ENCODE results near the gene LACTBL1. TPM values are rescaled to one million over a fixed set of nuclear protein-coding genes. Genes with fewer than 3 reads are reported as not detected.

Gene LACTBL1
- total RNA-seq, 2 experiments from 2014 or later = not detected

GRCh38 chr1:22975694-22976093 is 3.0 kb upstream of the LACTBL1 start:
- intact Hi-C loops (cut with micrococcal nuclease) = loop anchor here (1.0 kb wide), 1 partner anchor 128 kb away; no protein-coding TSS in a partner anchor
- peaks cover 25% of the 10 kb centered on the region for H3K27me3 Mint-ChIP-seq
- POLR2A ChIA-PET = no interaction called here

DNA sequence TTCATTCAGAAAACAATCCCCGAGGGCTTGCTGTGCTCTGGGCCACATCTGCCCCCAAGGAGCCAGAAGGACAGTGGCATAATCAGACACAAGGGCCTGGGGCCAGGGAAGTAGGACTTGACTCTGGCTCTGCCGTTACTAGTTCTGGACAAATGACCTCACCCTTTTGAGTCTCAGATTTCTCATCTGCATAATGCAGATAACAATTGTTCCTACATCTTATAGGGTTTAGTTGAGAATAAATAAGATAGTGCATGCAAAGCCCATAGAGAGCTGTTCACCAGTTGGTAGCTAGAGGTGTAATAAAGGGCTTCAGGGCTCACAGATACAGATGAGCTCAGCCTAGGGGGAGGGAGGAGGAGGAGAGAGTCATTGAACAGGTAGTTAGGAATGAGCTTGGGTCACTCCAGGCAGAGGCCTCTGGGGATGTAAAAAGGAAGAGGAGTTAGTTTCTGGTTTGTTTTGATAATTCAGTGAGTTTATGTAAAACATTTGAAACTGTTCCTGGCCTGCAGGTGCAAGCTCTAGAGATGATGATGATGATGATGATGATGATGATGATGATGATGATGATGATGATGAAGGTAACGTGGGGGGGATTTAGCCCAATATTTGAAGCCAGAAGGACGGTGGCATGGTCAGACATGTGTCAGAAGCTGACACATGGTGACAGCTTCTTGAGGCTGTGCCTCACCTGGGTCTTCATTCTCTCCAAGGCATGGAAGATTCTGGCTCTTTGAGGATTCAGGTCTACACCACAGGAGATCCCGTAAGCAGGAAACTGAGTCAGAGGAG is 858 bp downstream of the LACTBL1 start:
- intact Hi-C loops (cut with micrococcal nuclease) = no loop called here

More at GRCh38 chr1:22975694-22976093, 3.0 kb upstream of the LACTBL1 start:
- no peak for DNase-seq
- CTCF ChIA-PET = interaction anchor here (1.9 to 2.0 kb wide), 2 partner anchors 11 to 209 kb away, joined by 6 to 7 read pairs; no protein-coding TSS in a partner anchor
- H3K36me3 Mint-ChIP-seq = no peaks in the 10 kb centered on the region
- H3K9me3 Mint-ChIP-seq = no peaks in the 10 kb centered on the region
- H3K27ac Mint-ChIP-seq = no peak overlapping the region
- no peaks in the 10 kb centered on the region for H3K4me1 Mint-ChIP-seq (ENCODE audit: low read depth)
- no peak overlapping the region for H3K4me3 Mint-ChIP-seq

DNA sequence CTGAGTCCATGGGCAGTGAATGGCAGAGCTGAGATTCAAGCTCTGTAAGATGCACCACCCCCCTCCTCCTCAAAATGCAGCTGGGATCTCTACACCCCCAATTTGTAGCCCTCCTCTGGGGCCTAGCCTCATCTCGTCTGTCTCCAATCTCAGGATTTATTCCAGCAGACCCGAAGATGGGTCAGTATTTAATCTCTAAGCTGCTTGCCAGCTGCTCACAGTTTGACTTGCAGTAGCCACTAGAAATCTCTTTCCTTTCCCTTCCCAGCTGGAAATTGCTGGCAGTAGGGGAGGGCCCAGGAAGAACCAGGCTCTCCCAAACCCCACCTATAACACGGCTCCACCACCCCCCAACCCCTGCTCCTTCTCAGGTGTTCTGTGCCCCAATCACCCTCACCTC is 1.5 kb downstream of the LACTBL1 start:
- Mint-ChIP-seq H3K27me3 (peaks cover 39% of the 10 kb centered on the region), H3K27ac (no peak overlapping the region), H3K9me3 (peaks cover 7% of the 10 kb centered on the region), H3K4me1 (ENCODE audit: low read depth) (no peaks in the 10 kb centered on the region), H3K4me3 (no peak overlapping the region), H3K36me3 (peaks cover 6% of the 10 kb centered on the region)
- CTCF ChIA-PET = interaction anchor here (1.0 to 2.3 kb wide), 2 partner anchors 9 to 213 kb away, joined by 3 to 11 read pairs; no protein-coding TSS in a partner anchor
- POLR2A ChIA-PET = no interaction called here
- no peak for DNase-seq
- intact Hi-C loops (cut with micrococcal nuclease) = no loop called here

More for the DNA sequence above, 858 bp downstream of the LACTBL1 start:
- POLR2A ChIA-PET = no interaction called here
- Mint-ChIP-seq H3K36me3 (no peaks in the 10 kb centered on the region), H3K27me3 (peaks cover 38% of the 10 kb centered on the region), H3K27ac (no peak overlapping the region), H3K4me1 (ENCODE audit: low read depth) (no peaks in the 10 kb centered on the region), H3K4me3 (no peak overlapping the region), H3K9me3 (peaks cover under 1% of the 10 kb centered on the region)
- DNase-seq = no peak
- CTCF ChIA-PET = interaction anchor here (1.0 to 2.3 kb wide), 3 partner anchors 8 to 212 kb away, joined by 3 to 11 read pairs (median 5); no protein-coding TSS in a partner anchor

DNA sequence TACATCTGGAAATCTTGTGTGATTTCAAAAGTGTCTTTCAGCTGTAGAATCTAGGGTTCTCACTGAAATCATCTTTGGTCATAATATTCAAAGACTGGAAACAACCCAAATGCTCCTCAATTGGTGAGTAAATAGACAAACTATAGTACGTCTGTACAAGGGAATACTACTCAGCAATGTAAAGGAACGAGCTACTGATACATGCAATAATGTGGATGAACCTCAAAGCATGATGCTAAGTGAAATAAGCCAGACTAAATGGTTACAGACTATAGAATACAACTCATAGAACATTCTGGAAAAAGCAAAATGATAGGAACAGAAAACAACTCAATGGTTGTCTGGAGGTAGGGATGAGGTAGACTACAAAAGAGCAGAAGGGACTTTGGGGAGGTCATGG is 2.6 kb downstream of the LACTBL1 start:
- POLR2A ChIA-PET = no interaction called here
- intact Hi-C loops (cut with micrococcal nuclease) = no loop called here
- CTCF ChIA-PET = interaction anchor here (2.3 kb wide), 1 partner anchor 214 kb away, joined by 11 read pairs; no protein-coding TSS in a partner anchor
- Mint-ChIP-seq H3K27ac (no peak overlapping the region), H3K4me3 (no peak overlapping the region), H3K36me3 (peaks cover 6% of the 10 kb centered on the region), H3K9me3 (peaks cover 13% of the 10 kb centered on the region), H3K4me1 (ENCODE audit: low read depth) (no peaks in the 10 kb centered on the region), H3K27me3 (peaks cover 36% of the 10 kb centered on the region)
- no peak for DNase-seq

GRCh38 chr1:22969304-22969709 is 3.4 kb downstream of the LACTBL1 start:
- Mint-ChIP-seq H3K4me1 (ENCODE audit: low read depth) (no peaks in the 10 kb centered on the region), H3K27me3 (peaks cover 34% of the 10 kb centered on the region), H3K4me3 (no peak overlapping the region), H3K27ac (no peak overlapping the region), H3K36me3 (peaks cover 6% of the 10 kb centered on the region), H3K9me3 (peaks cover 13% of the 10 kb centered on the region)
- POLR2A ChIA-PET = no interaction called here
- no peak for DNase-seq
- CTCF ChIA-PET = no interaction called here
- intact Hi-C loops (cut with micrococcal nuclease) = no loop called here

- Mint-ChIP-seq H3K9me3 (peaks cover 13% of the 10 kb centered on the region), H3K27ac (no peak overlapping the region), H3K36me3 (peaks cover 6% of the 10 kb centered on the region), H3K27me3 (peaks cover 29% of the 10 kb centered on the region), H3K4me3 (no peak overlapping the region), H3K4me1 (ENCODE audit: low read depth) (no peaks in the 10 kb centered on the region)
- ChIA-PET CTCF (no interaction called here), POLR2A (interaction anchor here (0.6 kb wide), 1 partner anchor 1561 kb away, joined by 4 read pairs; no protein-coding TSS in a partner anchor)
- no peak for DNase-seq
- intact Hi-C loops (cut with micrococcal nuclease) = no loop called here
Measured at GRCh38 chr1:22967833-22968232, 4.8 kb downstream of the LACTBL1 start.

DNA sequence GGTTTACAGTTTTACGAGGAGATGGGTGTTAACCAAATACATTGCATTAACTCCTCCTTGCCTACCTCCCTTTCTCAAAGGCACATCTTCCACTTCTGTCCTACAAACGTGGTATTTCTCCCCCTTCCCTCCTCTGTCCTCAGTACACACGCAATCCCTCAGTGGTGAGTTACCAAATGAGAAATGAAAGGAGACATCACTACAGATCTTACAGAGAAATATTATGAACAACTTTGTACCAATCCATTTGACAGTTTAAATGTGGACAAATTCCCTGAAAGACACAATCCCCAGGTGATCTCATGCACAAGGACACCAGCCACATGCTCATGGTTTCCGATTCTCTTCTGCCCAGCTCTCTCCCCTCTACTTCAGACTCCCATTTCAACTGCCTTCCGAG is 6.4 kb downstream of the LACTBL1 start:
- intact Hi-C loops (cut with micrococcal nuclease) = no loop called here
- Mint-ChIP-seq H3K27ac (no peak overlapping the region), H3K27me3 (peaks cover 20% of the 10 kb centered on the region), H3K9me3 (peaks cover 13% of the 10 kb centered on the region), H3K4me3 (no peak overlapping the region), H3K36me3 (peaks cover 6% of the 10 kb centered on the region), H3K4me1 (ENCODE audit: low read depth) (no peaks in the 10 kb centered on the region)
- CTCF ChIA-PET = interaction anchor here (0.7 to 3.4 kb wide), 2 partner anchors 262 to 499 kb away, joined by 3 to 36 read pairs; no protein-coding TSS in a partner anchor
- DNase-seq = no peak
- POLR2A ChIA-PET = no interaction called here

DNA sequence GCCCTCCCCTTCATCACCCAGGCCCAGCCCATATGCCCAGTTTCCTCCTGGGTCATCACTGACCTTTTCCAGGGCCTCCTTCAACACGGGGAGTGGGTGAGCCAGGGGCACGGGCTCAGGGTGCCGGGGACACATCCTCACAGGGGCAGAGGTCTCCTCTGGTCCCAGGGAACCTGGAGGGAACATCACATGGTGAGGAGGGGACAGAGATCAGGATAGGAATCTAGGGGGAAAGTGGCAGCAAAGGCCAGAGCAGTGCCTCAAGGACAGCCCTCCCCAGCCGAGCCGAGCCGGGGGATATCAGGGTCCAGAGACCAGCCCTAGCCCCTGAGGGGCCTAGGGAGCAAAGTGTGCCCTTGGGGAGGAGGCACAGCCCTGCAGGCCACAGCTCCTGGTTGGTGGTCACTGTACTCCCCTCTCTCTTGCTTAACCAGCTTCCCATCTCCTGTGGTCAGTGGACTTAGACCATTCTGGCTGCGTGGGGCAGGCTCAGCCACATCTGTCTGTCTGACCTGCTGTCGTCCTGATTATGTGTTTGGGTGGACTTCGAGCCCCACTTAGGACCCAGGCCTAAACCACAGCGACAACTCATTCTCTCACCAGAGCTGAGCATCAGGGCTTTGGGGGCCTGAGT is 9.5 kb downstream of the LACTBL1 start:
- Mint-ChIP-seq H3K36me3 (peaks cover 6% of the 10 kb centered on the region), H3K4me3 (no peak overlapping the region), H3K9me3 (peaks cover 13% of the 10 kb centered on the region), H3K27ac (no peak overlapping the region), H3K4me1 (ENCODE audit: low read depth) (no peaks in the 10 kb centered on the region), H3K27me3 (peaks cover 6% of the 10 kb centered on the region)
- intact Hi-C loops (cut with micrococcal nuclease) = no loop called here
- no peak for DNase-seq
- ChIA-PET CTCF (interaction anchor here (0.7 to 3.4 kb wide), 5 partner anchors 19 to 289 kb away, joined by 3 to 36 read pairs (median 4); no protein-coding TSS in a partner anchor), POLR2A (no interaction called here)

DNA sequence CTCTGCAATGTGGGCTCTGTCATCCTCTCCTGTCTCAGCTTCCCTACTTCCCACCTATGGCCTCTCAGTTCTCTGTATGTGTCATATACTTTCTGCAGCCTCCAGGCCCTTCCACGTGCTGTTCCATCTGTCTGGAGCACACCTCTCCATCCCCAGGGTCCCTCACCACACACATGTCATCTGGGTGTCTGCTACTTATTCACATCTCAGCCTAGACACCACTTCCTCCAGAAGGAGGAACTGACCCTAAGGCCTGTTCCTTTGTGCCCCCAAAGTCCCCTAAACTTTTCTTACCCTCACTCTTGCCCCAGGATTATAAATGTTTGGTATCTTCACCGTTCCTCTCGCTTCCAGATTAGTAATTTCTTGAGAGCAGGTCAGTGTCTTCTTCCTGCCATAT is 10.1 kb downstream of the LACTBL1 start:
- H3K4me3 Mint-ChIP-seq = no peak overlapping the region
- peaks cover 6% of the 10 kb centered on the region for H3K36me3 Mint-ChIP-seq
- peaks cover 6% of the 10 kb centered on the region for H3K27me3 Mint-ChIP-seq
- DNase-seq = no peak
- intact Hi-C loops (cut with micrococcal nuclease) = no loop called here
- CTCF ChIA-PET = interaction anchor here (3.4 kb wide), 1 partner anchor 259 kb away, joined by 36 read pairs; no protein-coding TSS in a partner anchor
- POLR2A ChIA-PET = no interaction called here
- H3K9me3 Mint-ChIP-seq = peaks cover 13% of the 10 kb centered on the region
- no peak overlapping the region for H3K27ac Mint-ChIP-seq
- no peaks in the 10 kb centered on the region for H3K4me1 Mint-ChIP-seq (ENCODE audit: low read depth)

DNA sequence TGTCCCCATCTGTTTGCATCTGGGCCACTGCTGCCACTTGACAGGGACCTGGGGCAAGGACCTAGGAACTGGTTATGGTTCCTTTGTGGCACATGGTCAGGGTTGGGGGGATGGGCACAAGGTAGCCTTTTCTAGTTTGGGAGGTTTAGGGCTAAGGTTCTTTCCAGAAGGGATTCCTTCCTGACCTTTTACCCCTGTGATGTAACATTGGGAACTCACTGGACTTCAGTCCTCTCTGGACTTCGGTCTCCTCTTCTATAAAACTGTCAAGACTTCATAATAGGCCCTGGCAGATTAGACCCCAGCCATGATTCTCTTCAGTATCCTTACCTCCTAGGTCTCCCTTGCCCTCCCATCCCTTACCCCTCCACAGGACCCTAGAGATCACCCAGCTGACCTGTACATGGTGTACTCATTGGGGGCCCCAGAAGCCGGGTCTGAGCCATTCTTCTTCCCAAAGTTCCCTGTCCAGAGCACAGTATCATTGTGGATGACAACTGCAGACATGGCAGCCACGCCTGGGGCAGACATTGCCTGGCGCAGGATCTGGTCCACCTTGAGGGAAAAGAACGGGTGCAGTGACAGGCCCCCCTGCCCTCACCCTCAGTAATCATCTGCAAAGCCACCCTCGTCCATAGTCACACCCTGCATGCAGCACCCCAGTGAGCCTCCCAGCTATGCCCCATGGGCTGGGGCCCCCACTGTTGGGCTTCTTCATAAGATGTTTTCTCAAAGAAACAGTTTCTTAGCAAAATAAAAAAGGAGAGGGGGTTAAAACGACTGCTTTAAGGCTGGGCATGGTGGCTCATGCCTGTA is 12.9 kb downstream of the LACTBL1 start:
- Mint-ChIP-seq H3K4me3 (no peak overlapping the region), H3K36me3 (no peaks in the 10 kb centered on the region), H3K9me3 (no peaks in the 10 kb centered on the region), H3K4me1 (ENCODE audit: low read depth) (no peaks in the 10 kb centered on the region), H3K27me3 (peaks cover 4% of the 10 kb centered on the region), H3K27ac (no peak overlapping the region)
- DNase-seq = no peak
- POLR2A ChIA-PET = no interaction called here
- CTCF ChIA-PET = interaction anchor here (0.8 kb wide), 1 partner anchor 255 kb away, joined by 3 read pairs; no protein-coding TSS in a partner anchor
- intact Hi-C loops (cut with micrococcal nuclease) = no loop called here

DNA sequence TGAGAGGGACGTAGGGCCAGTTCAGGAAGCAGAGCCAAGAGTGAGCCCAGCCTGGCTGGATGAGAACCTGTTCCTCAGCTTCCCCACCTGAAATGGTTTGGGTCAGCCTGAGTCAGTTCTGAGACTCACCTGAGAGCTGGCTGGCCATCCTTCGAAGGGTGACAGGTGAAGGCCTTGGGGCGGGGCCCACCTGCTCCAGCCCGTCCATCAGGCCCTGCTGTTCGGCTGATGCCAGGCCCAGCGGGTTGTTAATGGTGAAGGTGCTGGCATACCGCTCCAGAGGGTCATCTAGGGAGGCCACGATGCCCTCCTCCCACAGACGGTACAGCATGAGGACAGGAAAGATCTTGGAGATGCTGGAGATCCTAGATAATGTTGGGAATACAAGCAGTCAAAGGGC is 14.1 kb downstream of the LACTBL1 start:
- Mint-ChIP-seq H3K36me3 (no peaks in the 10 kb centered on the region), H3K27ac (no peak overlapping the region), H3K4me3 (no peak overlapping the region), H3K4me1 (ENCODE audit: low read depth) (no peaks in the 10 kb centered on the region), H3K9me3 (no peaks in the 10 kb centered on the region), H3K27me3 (peaks cover 13% of the 10 kb centered on the region)
- DNase-seq = no peak
- ChIA-PET POLR2A (no interaction called here), CTCF (no interaction called here)
- intact Hi-C loops (cut with micrococcal nuclease) = no loop called here

GRCh38 chr1:22957066-22957465 is 15.6 kb downstream of the LACTBL1 start:
- H3K9me3 Mint-ChIP-seq = no peaks in the 10 kb centered on the region
- no peak overlapping the region for H3K27ac Mint-ChIP-seq
- ChIA-PET POLR2A (no interaction called here), CTCF (interaction anchor here (1.2 kb wide), 1 partner anchor 8 kb away, joined by 3 read pairs; no protein-coding TSS in a partner anchor)
- no peak overlapping the region for H3K4me3 Mint-ChIP-seq
- DNase-seq = no peak
- H3K4me1 Mint-ChIP-seq (ENCODE audit: low read depth) = no peaks in the 10 kb centered on the region
- no peaks in the 10 kb centered on the region for H3K36me3 Mint-ChIP-seq
- H3K27me3 Mint-ChIP-seq = peaks cover 13% of the 10 kb centered on the region
- intact Hi-C loops (cut with micrococcal nuclease) = no loop called here
